ENCODE data around the gene PPP1R3F.
"Not testable (repeated sequence)": the region's sequence is repeated elsewhere in the genome, so short reads cannot be mapped to it uniquely, and the experiment has no call there.

The PPP1R3F gene

GRCh38 chrX:49303346-49303745 is 33.8 kb downstream of the PPP1R3F start, which contains the start of gene GAGE10:
Gene GAGE10, plus strand, starts transcription at chrX:49303646. Its CDS starts 1,214 bp downstream, at chrX:49304860.
- Histone ChIP-seq H3K36me3 (ENCODE audit: low read depth) (no peaks in the 10 kb centered on the region), H3K4me1 (ENCODE audit: insufficient read depth, poor library complexity, severe bottlenecking) (no peaks in the 10 kb centered on the region), H3K9me3 (ENCODE audit: severe bottlenecking) (no peaks in the 10 kb centered on the region), H3K4me3 (ENCODE audit: severe bottlenecking) (no peak within 1 kb of the TSS), H3K27me3 (ENCODE audit: insufficient read depth, poor library complexity, severe bottlenecking) (no peaks in the 10 kb centered on the region), H3K27ac (ENCODE audit: poor library complexity, severe bottlenecking) (no peak within 1 kb of the TSS)
- DNase-seq (ENCODE audit: low spot score) (no peak), ATAC-seq (ENCODE audit: low read depth) (no peak)
- TF ChIP-seq CTCF (IDR thresholded peaks at IDR 0.05; ENCODE audit: poor library complexity, severe bottlenecking) = no peak

- not testable (repeated sequence) for ATAC-seq (ENCODE audit: low read depth); H3K4me3 ChIP-seq (ENCODE audit: severe bottlenecking); H3K9me3 ChIP-seq (ENCODE audit: severe bottlenecking); H3K36me3 ChIP-seq (ENCODE audit: low read depth); H3K27ac ChIP-seq (ENCODE audit: poor library complexity, severe bottlenecking); H3K4me1 ChIP-seq (ENCODE audit: insufficient read depth, poor library complexity, severe bottlenecking); H3K27me3 ChIP-seq (ENCODE audit: insufficient read depth, poor library complexity, severe bottlenecking); DNase-seq (ENCODE audit: low spot score)
These were observed 38.2 kb downstream of the PPP1R3F start for GRCh38 chrX:49307775-49308174.

- no peaks in the 10 kb centered on the region for H3K4me1 ChIP-seq (ENCODE audit: insufficient read depth, poor library complexity, severe bottlenecking)
- no peak overlapping the region for H3K27ac ChIP-seq (ENCODE audit: poor library complexity, severe bottlenecking)
- ATAC-seq (ENCODE audit: low read depth) (no peak), DNase-seq (ENCODE audit: low spot score) (no peak)
- no peaks in the 10 kb centered on the region for H3K27me3 ChIP-seq (ENCODE audit: insufficient read depth, poor library complexity, severe bottlenecking)
- TF ChIP-seq CTCF (IDR thresholded peaks at IDR 0.05; ENCODE audit: poor library complexity, severe bottlenecking) = no peak
- no peak overlapping the region for H3K4me3 ChIP-seq (ENCODE audit: severe bottlenecking)
- H3K9me3 ChIP-seq (ENCODE audit: severe bottlenecking) = no peaks in the 10 kb centered on the region
- no peaks in the 10 kb centered on the region for H3K36me3 ChIP-seq (ENCODE audit: low read depth)
These were observed 39.1 kb downstream of the PPP1R3F start for GRCh38 chrX:49308604-49309269.

GRCh38 chrX:49309401-49309981 is 39.9 kb downstream of the PPP1R3F start:
- Histone ChIP-seq H3K9me3 (ENCODE audit: severe bottlenecking) (no peaks in the 10 kb centered on the region), H3K4me1 (ENCODE audit: insufficient read depth, poor library complexity, severe bottlenecking) (no peaks in the 10 kb centered on the region), H3K27ac (ENCODE audit: poor library complexity, severe bottlenecking) (no peak overlapping the region), H3K4me3 (ENCODE audit: severe bottlenecking) (peak overlapping the region; percentile 2), H3K27me3 (ENCODE audit: insufficient read depth, poor library complexity, severe bottlenecking) (no peaks in the 10 kb centered on the region), H3K36me3 (ENCODE audit: low read depth) (no peaks in the 10 kb centered on the region)
- ATAC-seq (ENCODE audit: low read depth) (peak; percentile 61), DNase-seq (ENCODE audit: low spot score) (no peak)
- TF ChIP-seq CTCF (IDR thresholded peaks at IDR 0.05; ENCODE audit: poor library complexity, severe bottlenecking) = no peak

- Histone ChIP-seq H3K4me3 (ENCODE audit: severe bottlenecking) (no peak overlapping the region), H3K4me1 (ENCODE audit: insufficient read depth, poor library complexity, severe bottlenecking) (no peaks in the 10 kb centered on the region), H3K27ac (ENCODE audit: poor library complexity, severe bottlenecking) (no peak overlapping the region), H3K36me3 (ENCODE audit: low read depth) (no peaks in the 10 kb centered on the region), H3K27me3 (ENCODE audit: insufficient read depth, poor library complexity, severe bottlenecking) (no peaks in the 10 kb centered on the region), H3K9me3 (ENCODE audit: severe bottlenecking) (no peaks in the 10 kb centered on the region)
- ATAC-seq (ENCODE audit: low read depth) (no peak), DNase-seq (ENCODE audit: low spot score) (no peak)
- TF ChIP-seq CTCF (IDR thresholded peaks at IDR 0.05; ENCODE audit: poor library complexity, severe bottlenecking) = no peak
These were observed 40.8 kb downstream of the PPP1R3F start for GRCh38 chrX:49310371-49310770.
